Activated CD8-positive, alpha-beta memory T cell treated with anti-CD3 and anti-CD28 coated beads, Interleukin-2, amount 50 U/mL, for 1 hour (primary cell): ENCODE measurements around the gene TBC1D22B.

Experiments used
- DNase-seq: peaks from one replicate; pipeline ENCODE4 v3.0.0-alpha.2; 2020; ENCODE audit errors: extremely low read depth

Gene TBC1D22B

GRCh38 chr6:37357288-37357687 lies 99.7 kb downstream of the TBC1D22B start:
- no peak for DNase-seq

GRCh38 chr6:37357860-37358259 lies 100.3 kb downstream of the TBC1D22B start:
- no peak for DNase-seq

- DNase-seq, result no peak
These were observed 101.5 kb downstream of the TBC1D22B start for GRCh38 chr6:37359039-37359438.

- no peak for DNase-seq
These were observed 104.7 kb downstream of the TBC1D22B start for GRCh38 chr6:37362101-37362828.

GRCh38 chr6:37365791-37366190 lies 108.2 kb downstream of the TBC1D22B start:
- DNase-seq, result no peak

- DNase-seq, result no peak
These were observed 109.3 kb downstream of the TBC1D22B start for GRCh38 chr6:37366910-37367309.

GRCh38 chr6:37368961-37369320 lies 111.4 kb downstream of the TBC1D22B start:
- DNase-seq, result no peak

GRCh38 chr6:37369321-37370201 lies 112.0 kb downstream of the TBC1D22B start:
- no peak for DNase-seq

GRCh38 chr6:37371154-37372083 lies 113.8 kb downstream of the TBC1D22B start:
- no peak for DNase-seq

GRCh38 chr6:37372116-37372515 lies 114.5 kb downstream of the TBC1D22B start:
- DNase-seq, result no peak

- no peak for DNase-seq
These were observed 116.4 kb downstream of the TBC1D22B start for GRCh38 chr6:37373822-37374471.

GRCh38 chr6:37375376-37375775 lies 117.8 kb downstream of the TBC1D22B start:
- DNase-seq, result no peak

GRCh38 chr6:37376078-37376743 lies 118.6 kb downstream of the TBC1D22B start:
- DNase-seq, result no peak

GRCh38 chr6:37381579-37381978 lies 124.0 kb downstream of the TBC1D22B start:
- no peak for DNase-seq
